ENCODE results near the gene CCDC27. TPM values are rescaled to one million over a fixed set of nuclear protein-coding genes. Genes with fewer than 3 reads are reported as not detected.

Gene CCDC27
- polyA plus RNA-seq, 4 donors = 0.06 to 0.27 TPM; not detected in 2

GRCh38 chr1:3732434-3733093, 19.7 kb upstream of the CCDC27 start:
- no peak overlapping the region for H3K27ac ChIP-seq (ENCODE audit: low read depth in 1 of 3, low read length in 2 of 3)
- peaks cover 0 to 2% (median 0%) of the 10 kb centered on the region in 3 donors for H3K27me3 ChIP-seq (ENCODE audit: control insufficient read depth in 3 of 3, insufficient read depth in 3 of 3, low read length in 3 of 3)
- H3K4me3 ChIP-seq (ENCODE audit: low read depth in 1 of 3, low read length in 3 of 3) = no peak overlapping the region
- peaks cover 0 to 26% (median 0%) of the 10 kb centered on the region in 3 donors for H3K4me1 ChIP-seq (ENCODE audit: control insufficient read depth in 3 of 3, insufficient read depth in 2 of 3, low read depth in 1 of 3, low read length in 2 of 3)
- FAIRE-seq = no peak
- no peaks in the 10 kb centered on the region for H3K9me3 ChIP-seq (ENCODE audit: control insufficient read depth in 2 of 2, insufficient read depth in 1 of 2, low read depth in 1 of 2, low read length in 1 of 2)
- H3K36me3 ChIP-seq (ENCODE audit: control insufficient read depth in 3 of 3, insufficient read depth in 2 of 3, low read depth in 1 of 3, low read length in 3 of 3) = peaks cover 0 to 11% (median 5%) of the 10 kb centered on the region in 3 donors
- peak; percentile 8 to 56 for DNase-seq
- WGBS, 3 donors = 8 to 38% (median 30%) methylated on average over 28 to 37 of the region's 37 CpGs

- H3K36me3 ChIP-seq (ENCODE audit: control insufficient read depth in 3 of 3, insufficient read depth in 2 of 3, low read depth in 1 of 3, low read length in 3 of 3) = peaks cover 0 to 16% (median 8%) of the 10 kb centered on the region in 3 donors
- FAIRE-seq = no peak
- peak in 1 of 2 donors; percentile 51 for DNase-seq
- H3K27ac ChIP-seq (ENCODE audit: low read depth in 1 of 3, low read length in 2 of 3) = no peak overlapping the region
- WGBS, 3 donors = 37 to 69% (median 54%) methylated on average over 25 to 29 of the region's 29 CpGs
- peaks cover 0 to under 1% (median 0%) of the 10 kb centered on the region in 3 donors for H3K27me3 ChIP-seq (ENCODE audit: control insufficient read depth in 3 of 3, insufficient read depth in 3 of 3, low read length in 3 of 3)
- no peaks in the 10 kb centered on the region for H3K9me3 ChIP-seq (ENCODE audit: control insufficient read depth in 2 of 2, insufficient read depth in 1 of 2, low read depth in 1 of 2, low read length in 1 of 2)
- peaks cover 0 to 26% (median 0%) of the 10 kb centered on the region in 3 donors for H3K4me1 ChIP-seq (ENCODE audit: control insufficient read depth in 3 of 3, insufficient read depth in 2 of 3, low read depth in 1 of 3, low read length in 2 of 3)
- no peak overlapping the region for H3K4me3 ChIP-seq (ENCODE audit: low read depth in 1 of 3, low read length in 3 of 3)
Measured at GRCh38 chr1:3733094-3733882, 19.0 kb upstream of the CCDC27 start.

- 70 to 77% (median 72%) methylated on average over 16 to 17 of the region's 17 CpGs for WGBS, 3 donors
- Histone ChIP-seq H3K27ac (ENCODE audit: low read depth in 1 of 3, low read length in 2 of 3) (peak overlapping the region in 1 of 3 donors; percentile 6), H3K9me3 (ENCODE audit: control insufficient read depth in 2 of 2, insufficient read depth in 1 of 2, low read depth in 1 of 2, low read length in 1 of 2) (no peaks in the 10 kb centered on the region), H3K4me1 (ENCODE audit: control insufficient read depth in 3 of 3, insufficient read depth in 2 of 3, low read depth in 1 of 3, low read length in 2 of 3) (peaks cover 0 to 26% (median 0%) of the 10 kb centered on the region in 3 donors), H3K36me3 (ENCODE audit: control insufficient read depth in 3 of 3, insufficient read depth in 2 of 3, low read depth in 1 of 3, low read length in 3 of 3) (peaks cover 0 to 22% (median 12%) of the 10 kb centered on the region in 3 donors), H3K4me3 (ENCODE audit: low read depth in 1 of 3, low read length in 3 of 3) (no peak overlapping the region), H3K27me3 (ENCODE audit: control insufficient read depth in 3 of 3, insufficient read depth in 3 of 3, low read length in 3 of 3) (no peaks in the 10 kb centered on the region)
- FAIRE-seq (no peak), DNase-seq (peak in 1 of 2 donors; percentile 55)
Measured at GRCh38 chr1:3733883-3734589, 18.2 kb upstream of the CCDC27 start.

GRCh38 chr1:3734602-3735001, 17.6 kb upstream of the CCDC27 start:
- 91 to 95% (median 92%) methylated on average over 15 to 16 of the region's 16 CpGs for WGBS, 3 donors
- DNase-seq = no peak
- H3K4me1 ChIP-seq (ENCODE audit: control insufficient read depth in 3 of 3, insufficient read depth in 2 of 3, low read depth in 1 of 3, low read length in 2 of 3) = peaks cover 0 to 26% (median 0%) of the 10 kb centered on the region in 3 donors
- no peaks in the 10 kb centered on the region for H3K9me3 ChIP-seq (ENCODE audit: control insufficient read depth in 2 of 2, insufficient read depth in 1 of 2, low read depth in 1 of 2, low read length in 1 of 2)
- H3K4me3 ChIP-seq (ENCODE audit: low read depth in 1 of 3, low read length in 3 of 3) = no peak overlapping the region
- no peak for FAIRE-seq
- H3K27me3 ChIP-seq (ENCODE audit: control insufficient read depth in 3 of 3, insufficient read depth in 3 of 3, low read length in 3 of 3) = no peaks in the 10 kb centered on the region
- peak overlapping the region in 1 of 3 donors; percentile 6 for H3K27ac ChIP-seq (ENCODE audit: low read depth in 1 of 3, low read length in 2 of 3)
- H3K36me3 ChIP-seq (ENCODE audit: control insufficient read depth in 3 of 3, insufficient read depth in 2 of 3, low read depth in 1 of 3, low read length in 3 of 3) = peaks cover 0 to 25% (median 12%) of the 10 kb centered on the region in 3 donors

GRCh38 chr1:3735027-3735681, 17.1 kb upstream of the CCDC27 start:
- no peaks in the 10 kb centered on the region for H3K9me3 ChIP-seq (ENCODE audit: control insufficient read depth in 2 of 2, insufficient read depth in 1 of 2, low read depth in 1 of 2, low read length in 1 of 2)
- H3K4me3 ChIP-seq (ENCODE audit: low read depth in 1 of 3, low read length in 3 of 3) = no peak overlapping the region
- peaks cover 0 to 26% (median 0%) of the 10 kb centered on the region in 3 donors for H3K4me1 ChIP-seq (ENCODE audit: control insufficient read depth in 3 of 3, insufficient read depth in 2 of 3, low read depth in 1 of 3, low read length in 2 of 3)
- H3K27me3 ChIP-seq (ENCODE audit: control insufficient read depth in 3 of 3, insufficient read depth in 3 of 3, low read length in 3 of 3) = no peaks in the 10 kb centered on the region
- FAIRE-seq (no peak), DNase-seq (no peak)
- WGBS, 3 donors = 82 to 87% (median 82%) methylated on average over 12 of the region's 12 CpGs
- peaks cover 0 to 31% (median 12%) of the 10 kb centered on the region in 3 donors for H3K36me3 ChIP-seq (ENCODE audit: control insufficient read depth in 3 of 3, insufficient read depth in 2 of 3, low read depth in 1 of 3, low read length in 3 of 3)
- no peak overlapping the region for H3K27ac ChIP-seq (ENCODE audit: low read depth in 1 of 3, low read length in 2 of 3)

- no peak overlapping the region for H3K4me3 ChIP-seq (ENCODE audit: low read depth in 1 of 3, low read length in 3 of 3)
- peaks cover 0 to 35% (median 12%) of the 10 kb centered on the region in 3 donors for H3K36me3 ChIP-seq (ENCODE audit: control insufficient read depth in 3 of 3, insufficient read depth in 2 of 3, low read depth in 1 of 3, low read length in 3 of 3)
- FAIRE-seq = no peak
- H3K9me3 ChIP-seq (ENCODE audit: control insufficient read depth in 2 of 2, insufficient read depth in 1 of 2, low read depth in 1 of 2, low read length in 1 of 2) = no peaks in the 10 kb centered on the region
- H3K27ac ChIP-seq (ENCODE audit: low read depth in 1 of 3, low read length in 2 of 3) = no peak overlapping the region
- DNase-seq = no peak
- WGBS, 3 donors = 85 to 86% (median 86%) methylated on average over 13 of the region's 13 CpGs
- H3K4me1 ChIP-seq (ENCODE audit: control insufficient read depth in 3 of 3, insufficient read depth in 2 of 3, low read depth in 1 of 3, low read length in 2 of 3) = peaks cover 0 to 26% (median 0%) of the 10 kb centered on the region in 3 donors
- H3K27me3 ChIP-seq (ENCODE audit: control insufficient read depth in 3 of 3, insufficient read depth in 3 of 3, low read length in 3 of 3) = no peaks in the 10 kb centered on the region
Measured at GRCh38 chr1:3735688-3736087, 16.6 kb upstream of the CCDC27 start.

GRCh38 chr1:3736131-3736561, 16.1 kb upstream of the CCDC27 start:
- H3K9me3 ChIP-seq (ENCODE audit: control insufficient read depth in 2 of 2, insufficient read depth in 1 of 2, low read depth in 1 of 2, low read length in 1 of 2) = no peaks in the 10 kb centered on the region
- H3K4me3 ChIP-seq (ENCODE audit: low read depth in 1 of 3, low read length in 3 of 3) = no peak overlapping the region
- no peak for FAIRE-seq
- H3K27me3 ChIP-seq (ENCODE audit: control insufficient read depth in 3 of 3, insufficient read depth in 3 of 3, low read length in 3 of 3) = no peaks in the 10 kb centered on the region
- peaks cover 0 to 38% (median 12%) of the 10 kb centered on the region in 3 donors for H3K36me3 ChIP-seq (ENCODE audit: control insufficient read depth in 3 of 3, insufficient read depth in 2 of 3, low read depth in 1 of 3, low read length in 3 of 3)
- no peak overlapping the region for H3K27ac ChIP-seq (ENCODE audit: low read depth in 1 of 3, low read length in 2 of 3)
- DNase-seq = no peak
- WGBS, 3 donors = 90 to 92% (median 91%) methylated on average over 13 of the region's 13 CpGs
- peaks cover 0 to 26% (median 0%) of the 10 kb centered on the region in 3 donors for H3K4me1 ChIP-seq (ENCODE audit: control insufficient read depth in 3 of 3, insufficient read depth in 2 of 3, low read depth in 1 of 3, low read length in 2 of 3)
